Sigmoid colon (tissue), 7 donors: ENCODE results near the gene UBAC1. TPM values are rescaled to one million over a fixed set of nuclear protein-coding genes. Genes with fewer than 3 reads are reported as not detected.

Experiments used
- DNase-seq: peaks from one replicate; pipeline ENCODE4 v3.0.0-alpha.2; 2019
- H3K27ac ChIP-seq, 4 donors: fragments of 200-600 bp; sonication (generic); one replicate each; pipeline ENCODE4 v1.5.1; 2016 to 2019; ENCODE audit warnings: mild to moderate bottlenecking in 1 of 4
- H3K27me3 ChIP-seq, 3 donors: fragments of 200-600 bp; sonication (generic); one replicate each; pipeline ENCODE4 v1.5.1; 2019; ENCODE audit warnings: mild to moderate bottlenecking in 1 of 3
- H3K36me3 ChIP-seq, 4 donors: fragments of 200-600 bp; sonication (generic); one replicate each; pipeline ENCODE4 v1.5.1; 2016 to 2019
- H3K4me1 ChIP-seq, 4 donors: fragments of 200-600 bp; sonication (generic); one replicate each; pipeline ENCODE4 v1.5.1; 2017 to 2019
- H3K4me3 ChIP-seq, 4 donors: fragments of 200-600 bp; sonication (generic); one replicate each; pipeline ENCODE4 v1.5.1; 2017 to 2019; ENCODE audit warnings: mild to moderate bottlenecking in 2 of 4, moderate library complexity in 1 of 4
- H3K9me3 ChIP-seq, 4 donors: fragments of 200-600 bp in 3 of 4; sonication (generic) in 3 of 4; one replicate each; pipeline versions ENCODE4 v1.5.1 to v1.6.1; 2013 to 2019
- EP300 ChIP-seq, 4 donors: sonication (generic); formaldehyde crosslinking; IDR thresholded peaks; one replicate each; pipeline ENCODE4 v1.6.1; 2017; ENCODE audit warnings: antibody characterized with exemption in 4 of 4
- POLR2A ChIP-seq, 2 donors: fragments of 450-650 bp; IDR thresholded peaks; one replicate each; pipeline ENCODE4 v1.6.1; 2016; ENCODE audit warnings: antibody characterized with exemption in 2 of 2, mild to moderate bottlenecking in 2 of 2, moderate library complexity in 2 of 2
- POLR2AphosphoS5 ChIP-seq, 4 donors: sonication (generic); formaldehyde crosslinking; IDR thresholded peaks; one replicate each; pipeline ENCODE4 v1.6.1; 2017; ENCODE audit warnings: antibody characterized with exemption in 4 of 4
- WGBS, 2 donors: extraction: QIAGEN DNeasy Blood & Tissue Kit; methylation state at CpG; one replicate each; pipeline ENCODE4 v1.1.7; 2013; 5-methylcytosine and 5-hydroxymethylcytosine counted together
- intact Hi-C: fragments of 100-400 bp; cut with DNase I; formaldehyde crosslinking; loops from one replicate; pipeline ENCODE4 v1.15.1; 2023
- polyA plus RNA-seq, 3 donors: library from polyadenylated mRNA; stranded (reverse); fragments of 200-250 nt; gene quantifications; one replicate each; pipeline ENCODE4 v1.2.3, GENCODE V29; 2013
- total RNA-seq, 4 donors: library from RNA; depleted of rRNA; stranded (reverse); fragments of >200 nt; gene quantifications; one replicate each; pipeline ENCODE4 v1.1.0, GENCODE V29; 2016
- TF ChIP-seq, protein P1 (sequence below), 4 experiments: fragments of 450-650 bp in 3 of 4; fragments of 200-600 bp in 1 of 4; IDR thresholded peaks; one replicate each; pipeline ENCODE4 v1.5.1; 2016 to 2019; ENCODE audit warnings: antibody characterized with exemption in 4 of 4, mild to moderate bottlenecking in 3 of 4, moderate library complexity in 2 of 4
- donor health status: healthy with polysubstance abuse.
- donor health status: Bipolar disorder and iron deficiency.
- donor health status: healthy.

The UBAC1 gene
- total and polyA plus RNA-seq, 7 donors, result 57.4 to 80.9 (median 69.4) TPM

DNA sequence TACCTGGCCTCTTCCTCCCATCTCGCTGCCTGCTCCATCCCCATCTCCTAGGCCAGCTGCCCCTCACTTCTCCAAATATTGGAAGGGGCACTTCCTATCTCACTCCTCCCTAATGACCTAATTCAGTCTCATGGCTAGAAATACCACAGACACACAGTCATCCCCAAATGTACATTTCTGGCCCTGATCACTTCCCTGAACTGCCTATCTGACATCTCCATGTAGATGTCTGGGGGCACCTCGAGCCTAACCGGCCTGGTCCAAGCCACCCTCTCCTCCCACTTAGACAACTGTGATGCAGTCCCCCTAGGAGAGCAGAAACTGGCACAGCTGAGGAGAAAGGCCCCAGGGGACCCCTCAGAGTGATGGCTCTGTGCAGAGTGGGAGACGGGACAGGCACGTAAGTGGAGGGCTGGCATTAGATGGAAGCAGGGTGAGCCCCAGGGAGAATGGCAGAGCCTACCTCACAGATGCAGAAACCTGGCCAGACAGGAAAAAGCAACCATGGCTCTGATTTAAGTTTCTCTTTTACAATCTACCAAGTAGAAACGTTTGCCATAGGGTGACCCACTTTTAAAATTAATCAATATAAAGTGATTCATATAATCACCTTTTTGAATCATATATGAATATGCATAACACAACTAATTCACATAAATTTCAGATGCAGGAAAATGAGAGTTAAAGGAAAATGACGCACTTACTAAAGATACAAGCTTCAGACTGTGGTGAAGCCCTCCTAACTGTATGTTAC, 75.9 kb downstream of the UBAC1 start:
- no peaks in the 10 kb centered on the region for H3K9me3 ChIP-seq
- TF ChIP-seq, protein P1, sequence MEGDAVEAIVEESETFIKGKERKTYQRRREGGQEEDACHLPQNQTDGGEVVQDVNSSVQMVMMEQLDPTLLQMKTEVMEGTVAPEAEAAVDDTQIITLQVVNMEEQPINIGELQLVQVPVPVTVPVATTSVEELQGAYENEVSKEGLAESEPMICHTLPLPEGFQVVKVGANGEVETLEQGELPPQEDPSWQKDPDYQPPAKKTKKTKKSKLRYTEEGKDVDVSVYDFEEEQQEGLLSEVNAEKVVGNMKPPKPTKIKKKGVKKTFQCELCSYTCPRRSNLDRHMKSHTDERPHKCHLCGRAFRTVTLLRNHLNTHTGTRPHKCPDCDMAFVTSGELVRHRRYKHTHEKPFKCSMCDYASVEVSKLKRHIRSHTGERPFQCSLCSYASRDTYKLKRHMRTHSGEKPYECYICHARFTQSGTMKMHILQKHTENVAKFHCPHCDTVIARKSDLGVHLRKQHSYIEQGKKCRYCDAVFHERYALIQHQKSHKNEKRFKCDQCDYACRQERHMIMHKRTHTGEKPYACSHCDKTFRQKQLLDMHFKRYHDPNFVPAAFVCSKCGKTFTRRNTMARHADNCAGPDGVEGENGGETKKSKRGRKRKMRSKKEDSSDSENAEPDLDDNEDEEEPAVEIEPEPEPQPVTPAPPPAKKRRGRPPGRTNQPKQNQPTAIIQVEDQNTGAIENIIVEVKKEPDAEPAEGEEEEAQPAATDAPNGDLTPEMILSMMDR (IDR thresholded peaks at IDR 0.05), result no peak
- intact Hi-C loops, result no loop called here
- WGBS, 2 donors, result 77 to 81% methylated on average over 7 of the region's 7 CpGs
- H3K36me3 ChIP-seq, result peaks cover 0 to 15% (median 0%) of the 10 kb centered on the region in 4 donors
- peaks cover 0 to 67% (median 57%) of the 10 kb centered on the region in 4 donors for H3K4me1 ChIP-seq
- H3K4me3 ChIP-seq, result no peak overlapping the region
- H3K27ac ChIP-seq, result no peak overlapping the region
- no peaks in the 10 kb centered on the region for H3K27me3 ChIP-seq
- DNase-seq, result no peak

DNA sequence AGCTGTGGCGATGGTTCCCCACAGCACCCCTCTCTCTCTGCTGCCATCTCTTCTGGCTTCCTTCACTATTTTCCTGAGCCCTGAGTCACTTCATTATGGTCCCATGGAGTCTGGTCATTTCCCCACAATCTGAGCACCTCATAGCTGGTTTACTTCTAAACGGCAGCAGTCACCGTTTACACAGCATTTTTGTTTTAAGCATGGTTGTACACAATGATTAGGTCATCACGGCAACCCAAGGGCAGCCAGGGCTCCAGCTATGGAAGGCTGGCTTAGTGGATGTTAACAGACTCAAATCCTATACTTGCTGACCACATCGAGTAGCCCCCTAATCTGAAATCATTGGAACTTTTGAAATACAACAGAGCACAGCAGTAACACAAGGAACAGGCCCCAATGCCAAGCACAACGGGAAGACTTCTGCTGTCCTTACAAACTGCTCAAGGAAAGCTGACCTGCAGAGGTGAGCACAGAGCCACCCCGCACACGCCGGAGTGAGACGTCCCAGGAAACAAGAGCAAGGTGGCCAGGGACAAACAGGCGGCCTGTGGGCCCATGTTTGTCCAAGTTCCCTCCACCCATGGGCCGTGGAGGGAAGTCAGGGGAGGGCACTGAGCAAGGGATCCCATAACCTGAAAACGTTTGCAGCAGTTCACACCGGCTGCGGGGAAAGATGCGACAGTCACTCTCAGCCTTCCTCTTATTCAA, 76.7 kb downstream of the UBAC1 start:
- no peak for DNase-seq
- Histone ChIP-seq H3K9me3 (no peaks in the 10 kb centered on the region), H3K36me3 (peaks cover 0 to 15% (median 0%) of the 10 kb centered on the region in 4 donors), H3K27ac (no peak overlapping the region), H3K27me3 (no peaks in the 10 kb centered on the region), H3K4me1 (peaks cover 0 to 59% (median 49%) of the 10 kb centered on the region in 4 donors), H3K4me3 (no peak overlapping the region)
- TF ChIP-seq POLR2A (IDR thresholded peaks at IDR 0.05) (no peak), EP300 (IDR thresholded peaks at IDR 0.05) (no peak), POLR2AphosphoS5 (IDR thresholded peaks at IDR 0.05) (no peak)
- TF ChIP-seq, protein P1 (IDR thresholded peaks at IDR 0.05), result no peak
- intact Hi-C loops, result no loop called here
- WGBS, 2 donors, result 81 to 82% methylated on average over 16 of the region's 16 CpGs

DNA sequence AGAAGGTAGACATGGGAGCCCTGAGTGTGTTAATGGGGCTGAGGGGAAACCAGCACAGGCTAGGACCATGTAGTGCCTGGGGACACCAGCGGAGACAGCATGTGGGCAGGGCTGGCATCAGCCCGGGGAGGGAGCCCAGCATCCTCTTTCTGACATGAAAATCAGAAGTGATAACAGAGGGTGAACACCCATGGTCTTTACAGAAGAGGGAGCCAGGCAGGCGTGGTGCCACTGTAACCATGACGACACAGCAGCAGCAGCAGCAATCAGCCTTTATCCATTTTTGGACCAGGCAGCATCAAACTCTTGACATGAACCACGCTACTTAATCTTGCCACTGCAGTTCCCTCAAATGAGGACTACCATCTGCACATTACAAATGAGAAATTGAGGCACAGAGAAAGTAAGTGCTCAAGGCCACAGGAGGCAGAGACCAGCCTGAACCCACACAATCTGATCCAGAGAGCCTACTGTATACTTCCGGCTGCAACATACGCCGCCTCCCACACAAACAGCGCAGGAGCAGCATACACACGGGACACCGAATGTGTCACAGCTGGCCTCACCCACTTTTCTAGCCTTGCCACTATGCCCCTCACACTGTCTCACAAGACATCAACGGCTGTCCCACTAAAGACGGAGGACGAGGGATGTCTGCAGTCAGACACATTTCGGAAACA, 77.6 kb downstream of the UBAC1 start:
- peaks cover 0 to 49% (median 40%) of the 10 kb centered on the region in 4 donors for H3K4me1 ChIP-seq
- TF ChIP-seq EP300 (IDR thresholded peaks at IDR 0.05), result no peak
- TF ChIP-seq, protein P1 (IDR thresholded peaks at IDR 0.05), result no peak
- TF ChIP-seq POLR2AphosphoS5 (IDR thresholded peaks at IDR 0.05), result no peak
- no peak for TF ChIP-seq POLR2A (IDR thresholded peaks at IDR 0.05)
- intact Hi-C loops, result no loop called here

More for the DNA sequence above, 77.6 kb downstream of the UBAC1 start:
- no peak for DNase-seq
- Histone ChIP-seq H3K9me3 (no peaks in the 10 kb centered on the region), H3K4me3 (no peak overlapping the region), H3K36me3 (peaks cover 0 to 15% (median 0%) of the 10 kb centered on the region in 4 donors), H3K27me3 (no peaks in the 10 kb centered on the region), H3K27ac (no peak overlapping the region)
- 88% methylated on average over 15 of the region's 15 CpGs for WGBS, 2 donors

Other genes with a start within 250 kb of the UBAC1 start
- 10 to 100 TPM; 19.4 to 37.7 (median 21.2) TPM for gene CAMSAP1, start 53.8 kb downstream of the UBAC1 start, total RNA-seq
- gene CAMSAP1, start 53.8 kb downstream of the UBAC1 start, polyA plus RNA-seq, result 1 to 10 TPM; 2.3 to 6.1 (median 2.4) TPM
- gene NACC2, start 133.9 kb upstream of the UBAC1 start, total RNA-seq, result 10 to 100 TPM; 41.6 to 80.0 (median 65.4) TPM
- gene NACC2, start 133.9 kb upstream of the UBAC1 start, polyA plus RNA-seq, result 10 to 100 TPM in 1 of 3 donors, 1 to 10 TPM in 2; 3.6 to 14.3 (median 5.1) TPM
- gene TMEM250, start 157.5 kb upstream of the UBAC1 start, total RNA-seq, result 10 to 100 TPM; 23.7 to 35.6 (median 30.2) TPM
- gene TMEM250, start 157.5 kb upstream of the UBAC1 start, polyA plus RNA-seq, result 10 to 100 TPM; 25.4 to 48.4 (median 27.6) TPM
- not detected for gene LHX3, start 243.8 kb upstream of the UBAC1 start, total RNA-seq
- not detected for gene LHX3, start 243.8 kb upstream of the UBAC1 start, polyA plus RNA-seq